IMR-90 (cell line): ENCODE data around the gene PRAMEF9. TPM values are rescaled to one million over a fixed set of nuclear protein-coding genes. Genes with fewer than 3 reads are reported as not detected.

ENCODE experiments used
- polyA plus RNA-seq, 3 experiments: library from polyadenylated mRNA; depleted of rRNA; stranded (reverse); fragments of >200 nt; gene quantifications; 2 replicates each; pipeline ENCODE4 v1.2.3, GENCODE V29; 2012; ENCODE audit warnings: low replicate concordance in 1 of 3
- total RNA-seq: library from RNA; depleted of rRNA; stranded (reverse); fragments of >200 nt; gene quantifications from 2 replicates; pipeline ENCODE4 v1.2.3, GENCODE V29; 2012; rRNA removed

Gene PRAMEF9
- total and polyA plus RNA-seq, 2 of the 4 experiments (the other 2 are of a cell fraction), result not detected

Other genes with a start within 250 kb of the PRAMEF9 start
- not detected in 2 replicates for gene PRAMEF6, start 224.3 kb upstream of the PRAMEF9 start, total RNA-seq
- not detected in 2 replicates for gene PRAMEF6, start 224.3 kb upstream of the PRAMEF9 start, polyA plus RNA-seq (2012; rRNA removed)
- gene PRAMEF27, start 115.3 kb upstream of the PRAMEF9 start, total RNA-seq, result not detected in 2 replicates
- gene PRAMEF27, start 115.3 kb upstream of the PRAMEF9 start, polyA plus RNA-seq (2012; rRNA removed), result not detected in 2 replicates
- gene HNRNPCL3, start 111.1 kb upstream of the PRAMEF9 start, total RNA-seq, result not detected in 2 replicates
- gene HNRNPCL3, start 111.1 kb upstream of the PRAMEF9 start, polyA plus RNA-seq (2012; rRNA removed), result not detected in 2 replicates
- not detected in 2 replicates for gene PRAMEF25, start 101.1 kb upstream of the PRAMEF9 start, total RNA-seq
- not detected in 2 replicates for gene PRAMEF25, start 101.1 kb upstream of the PRAMEF9 start, polyA plus RNA-seq (2012; rRNA removed)
- not detected in 2 replicates for gene HNRNPCL2, start 55.0 kb upstream of the PRAMEF9 start, total RNA-seq
- gene HNRNPCL2, start 55.0 kb upstream of the PRAMEF9 start, polyA plus RNA-seq (2012; rRNA removed), result not detected in 2 replicates
- gene PRAMEF26, start 15.8 kb upstream of the PRAMEF9 start, total RNA-seq, result not detected in 2 replicates
- gene PRAMEF26, start 15.8 kb upstream of the PRAMEF9 start, polyA plus RNA-seq (2012; rRNA removed), result not detected in 2 replicates
- not detected in 2 replicates for gene HNRNPCL4, start 6.2 kb upstream of the PRAMEF9 start, total RNA-seq
- not detected in 2 replicates for gene HNRNPCL4, start 6.2 kb upstream of the PRAMEF9 start, polyA plus RNA-seq (2012; rRNA removed)
- gene PRAMEF13, start 29.6 kb downstream of the PRAMEF9 start, total RNA-seq, result not detected in 2 replicates
- not detected in 2 replicates for gene PRAMEF13, start 29.6 kb downstream of the PRAMEF9 start, polyA plus RNA-seq (2012; rRNA removed)
- gene PRAMEF18, start 54.3 kb downstream of the PRAMEF9 start, total RNA-seq, result not detected in 2 replicates
- not detected in 2 replicates for gene PRAMEF18, start 54.3 kb downstream of the PRAMEF9 start, polyA plus RNA-seq (2012; rRNA removed)
- gene PRAMEF5, start 82.3 kb downstream of the PRAMEF9 start, total RNA-seq, result not detected in 2 replicates
- not detected in 2 replicates for gene PRAMEF5, start 82.3 kb downstream of the PRAMEF9 start, polyA plus RNA-seq (2012; rRNA removed)
- not detected in 2 replicates for gene PRAMEF8, start 113.3 kb downstream of the PRAMEF9 start, total RNA-seq
- gene PRAMEF8, start 113.3 kb downstream of the PRAMEF9 start, polyA plus RNA-seq (2012; rRNA removed), result not detected in 2 replicates
- not detected in 2 replicates for gene PRAMEF33, start 131.7 kb downstream of the PRAMEF9 start, total RNA-seq
- not detected in 2 replicates for gene PRAMEF33, start 131.7 kb downstream of the PRAMEF9 start, polyA plus RNA-seq (2012; rRNA removed)
- not detected in 2 replicates for gene PRAMEF15, start 143.7 kb downstream of the PRAMEF9 start, total RNA-seq
- gene PRAMEF15, start 143.7 kb downstream of the PRAMEF9 start, polyA plus RNA-seq (2012; rRNA removed), result not detected in 2 replicates
- gene PRAMEF14, start 175.3 kb downstream of the PRAMEF9 start, total RNA-seq, result not detected in 2 replicates
- gene PRAMEF14, start 175.3 kb downstream of the PRAMEF9 start, polyA plus RNA-seq (2012; rRNA removed), result not detected in 2 replicates
- not detected in 2 replicates for gene PRAMEF19, start 200.1 kb downstream of the PRAMEF9 start, total RNA-seq
- gene PRAMEF19, start 200.1 kb downstream of the PRAMEF9 start, polyA plus RNA-seq (2012; rRNA removed), result not detected in 2 replicates
- gene PRAMEF17, start 217.8 kb downstream of the PRAMEF9 start, total RNA-seq, result not detected in 2 replicates
- gene PRAMEF17, start 217.8 kb downstream of the PRAMEF9 start, polyA plus RNA-seq (2012; rRNA removed), result not detected in 2 replicates
- not detected in 2 replicates for gene PRAMEF20, start 238.6 kb downstream of the PRAMEF9 start, total RNA-seq
- not detected in 2 replicates for gene PRAMEF20, start 238.6 kb downstream of the PRAMEF9 start, polyA plus RNA-seq (2012; rRNA removed)